CD4-positive, alpha-beta T cell treated with Interferon gamma for 1 hour (primary cell): ENCODE measurements around the gene SSRP1.

Source experiments
- DNase-seq: peaks from one replicate; pipeline ENCODE4 v3.0.0-alpha.2; 2020

SSRP1 gene

DNA sequence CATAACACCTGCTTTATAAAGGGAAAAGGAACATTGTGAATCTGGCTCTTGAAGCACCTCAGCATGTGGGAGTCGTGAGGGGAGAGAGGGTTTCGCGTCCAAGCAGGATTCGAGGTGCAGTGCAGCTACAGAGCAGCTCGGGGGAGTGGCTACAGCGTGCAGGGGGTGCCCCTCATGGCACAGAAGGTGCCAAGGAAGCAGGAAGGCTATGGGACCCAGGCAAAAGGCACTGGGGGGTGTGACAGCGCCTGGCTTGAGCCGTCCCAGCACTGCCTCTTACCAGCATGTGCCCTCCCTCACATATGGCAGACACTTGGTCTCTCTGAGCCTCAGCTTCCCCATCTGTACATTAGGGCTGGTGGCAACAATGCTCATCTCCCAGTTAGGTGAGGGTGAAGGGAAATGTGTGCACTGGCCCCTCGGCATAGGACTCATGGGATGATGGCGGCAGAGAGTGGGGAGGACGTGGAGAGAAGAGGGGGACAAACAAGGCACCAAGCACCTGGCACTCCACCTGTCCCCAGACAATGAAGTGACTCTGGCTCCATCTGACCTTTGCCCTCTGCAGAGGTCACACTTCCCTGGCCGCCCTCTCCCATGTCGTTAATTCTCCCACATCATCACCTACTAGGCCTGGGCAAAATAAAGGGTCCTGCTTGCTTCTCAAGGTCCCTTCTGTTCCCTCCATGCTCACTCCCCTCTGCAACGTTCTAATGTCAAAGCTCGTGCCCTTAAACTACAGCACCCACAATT is 21.3 kb downstream of the SSRP1 start:
- no peak for DNase-seq

DNA sequence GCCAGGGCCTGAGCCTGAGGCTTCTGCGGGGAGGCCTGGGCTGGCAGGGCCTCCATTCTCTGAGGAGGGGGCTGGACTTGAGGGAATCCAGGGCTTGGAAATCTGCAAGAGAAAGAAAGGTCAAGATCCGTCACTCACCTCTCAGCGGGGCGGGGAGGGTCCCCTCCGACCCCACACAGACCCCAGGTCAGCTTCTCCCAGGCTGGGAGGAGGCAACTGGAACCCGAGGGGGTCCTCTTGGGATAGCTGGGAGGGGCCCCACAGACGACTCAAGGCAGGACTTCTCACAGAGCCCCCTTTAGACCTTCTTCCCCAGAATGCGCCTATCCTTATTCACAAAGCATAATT is 21.9 kb downstream of the SSRP1 start:
- no peak for DNase-seq

DNA sequence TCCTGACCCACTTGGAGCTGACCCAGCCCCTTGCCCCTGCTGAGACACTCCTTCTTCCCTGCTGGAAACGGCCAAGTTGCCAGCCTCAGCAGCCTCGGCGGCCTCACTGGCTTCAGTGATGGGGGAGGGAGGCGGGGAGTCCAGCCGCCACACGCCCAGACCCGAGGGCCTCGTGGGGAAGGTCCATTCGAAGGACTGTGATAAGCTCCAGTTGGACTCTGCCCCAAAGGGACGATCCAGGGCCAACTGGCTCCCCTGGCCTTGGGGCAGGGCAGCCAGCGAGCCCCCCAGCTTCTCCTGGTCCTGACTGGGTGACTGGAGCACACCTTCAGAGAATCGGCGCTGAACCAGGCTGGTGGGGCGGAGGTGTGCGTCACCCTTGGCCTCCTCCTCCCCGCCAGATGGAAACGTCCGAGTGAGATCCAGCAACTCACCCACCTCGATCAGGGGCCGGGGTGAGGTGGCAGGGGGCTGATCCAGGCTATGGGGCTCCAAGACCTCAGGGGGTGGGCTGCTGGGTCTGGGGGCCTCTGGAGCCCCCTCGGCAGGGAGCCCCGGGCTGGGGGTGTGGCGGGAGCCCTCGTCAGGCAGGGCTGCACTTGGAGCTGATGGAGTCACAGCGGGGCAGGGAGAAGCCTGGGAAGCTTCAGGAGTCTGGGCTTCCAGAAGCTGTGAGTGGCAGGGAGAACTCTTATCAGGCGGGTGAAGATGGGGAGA is 22.5 kb downstream of the SSRP1 start:
- no peak for DNase-seq

DNA sequence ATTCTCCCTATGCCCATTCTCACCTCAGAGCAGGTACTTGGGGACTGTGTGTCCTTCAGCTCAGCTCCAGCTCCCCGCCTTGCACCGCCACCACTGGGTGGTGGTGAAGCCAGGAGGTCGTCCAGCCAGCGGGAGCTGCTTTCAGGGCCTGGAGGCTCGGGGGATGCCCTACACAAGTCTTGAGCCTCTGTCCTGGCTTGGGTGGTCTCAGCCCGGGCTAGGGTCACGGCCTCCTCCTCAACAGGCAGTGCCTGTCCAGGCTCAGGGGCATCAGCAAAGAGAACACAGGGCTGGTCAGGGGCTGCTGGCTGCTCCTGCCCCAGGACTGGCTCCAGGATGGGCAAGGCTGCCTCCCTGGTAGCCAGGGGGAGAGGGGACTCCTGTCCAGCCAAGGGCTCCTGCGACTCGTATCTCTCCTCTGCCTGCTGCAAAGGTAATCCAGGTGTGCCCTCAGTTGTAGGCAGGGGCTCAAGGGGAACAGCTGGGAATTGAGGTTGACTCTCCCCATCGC is 23.1 kb downstream of the SSRP1 start:
- DNase-seq = no peak

DNA sequence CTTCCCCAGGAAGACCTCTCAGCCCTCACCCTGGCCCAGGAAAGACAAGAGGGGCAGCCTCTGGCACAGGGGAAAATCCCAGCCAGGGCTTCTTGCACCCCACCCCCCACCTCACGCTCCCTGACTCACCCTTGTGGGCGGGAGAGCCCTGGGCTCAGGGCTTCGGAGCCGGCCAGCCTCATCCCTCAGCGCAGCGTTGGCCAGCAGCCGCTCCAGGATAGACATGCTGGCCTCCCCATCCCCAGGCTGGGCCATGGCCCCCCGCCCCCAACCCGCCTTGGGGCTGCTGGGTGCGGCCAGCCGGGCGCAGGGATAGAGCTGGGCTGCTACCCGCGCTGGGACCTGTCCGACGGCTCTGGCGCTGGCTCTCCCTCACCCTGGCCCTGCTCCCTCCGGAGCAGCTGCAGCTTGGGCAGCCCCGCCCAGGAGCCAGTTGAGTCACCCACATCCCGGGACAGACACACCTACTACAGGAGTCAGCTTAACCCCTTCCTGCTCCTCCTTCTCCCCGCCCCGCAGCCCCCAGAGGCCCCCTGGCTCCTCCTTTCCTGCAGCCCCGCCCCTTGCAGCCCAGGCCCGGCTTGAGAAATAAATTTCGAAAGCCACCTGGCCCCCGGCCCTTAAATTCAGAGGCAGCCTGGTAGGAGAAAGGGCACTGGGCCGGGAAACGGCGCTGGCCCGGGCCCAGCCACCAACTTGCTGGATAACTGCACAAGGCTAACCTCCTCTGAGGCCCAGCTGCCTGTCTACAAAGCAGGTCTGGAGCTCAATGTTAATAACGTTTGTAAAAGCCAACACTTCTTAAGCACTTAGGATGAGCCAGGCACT is 24.4 kb downstream of the SSRP1 start:
- DNase-seq = peak; percentile 42

DNA sequence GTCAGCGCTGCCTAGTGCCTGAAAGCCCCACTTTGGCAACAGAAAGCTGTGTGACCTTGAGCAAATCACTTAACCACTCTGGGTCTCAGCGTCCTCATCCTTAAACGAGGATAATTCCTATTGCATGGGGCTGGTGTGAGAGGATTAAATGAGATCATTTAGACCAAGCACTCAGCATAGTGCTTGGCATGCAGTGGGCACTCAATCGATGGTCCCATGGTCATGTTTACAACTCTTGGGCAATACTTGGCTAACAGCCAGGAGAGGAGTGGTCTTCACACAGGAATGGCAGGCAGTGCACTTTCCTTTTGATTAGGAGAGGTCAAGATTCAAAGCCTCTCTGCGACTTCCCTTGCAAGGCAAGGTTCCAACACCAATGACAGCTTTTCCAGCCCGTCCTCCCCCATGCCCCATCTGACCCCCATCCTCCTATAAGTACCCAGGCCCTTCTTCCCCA is 25.0 kb downstream of the SSRP1 start:
- DNase-seq = no peak

DNA sequence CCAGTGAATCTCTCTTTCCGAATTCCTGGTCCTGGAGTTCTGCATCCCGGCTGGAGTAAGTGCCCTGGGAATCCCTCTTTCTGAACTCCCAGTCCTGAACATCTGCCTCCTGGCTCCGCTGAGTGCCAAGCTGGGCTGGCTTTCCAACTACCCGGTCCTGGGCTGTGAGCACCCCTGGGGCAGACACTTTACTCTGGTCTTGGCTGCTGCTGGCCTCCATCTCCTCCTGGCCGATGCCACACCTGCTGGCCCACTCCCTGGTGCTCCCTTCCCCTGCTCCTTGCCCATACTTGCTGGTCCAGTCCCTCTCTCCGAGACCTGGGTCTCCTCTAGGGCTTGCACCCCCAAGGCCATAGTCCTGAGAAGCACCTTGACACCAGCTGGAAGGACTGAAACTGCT is 25.6 kb downstream of the SSRP1 start:
- DNase-seq = no peak

DNA sequence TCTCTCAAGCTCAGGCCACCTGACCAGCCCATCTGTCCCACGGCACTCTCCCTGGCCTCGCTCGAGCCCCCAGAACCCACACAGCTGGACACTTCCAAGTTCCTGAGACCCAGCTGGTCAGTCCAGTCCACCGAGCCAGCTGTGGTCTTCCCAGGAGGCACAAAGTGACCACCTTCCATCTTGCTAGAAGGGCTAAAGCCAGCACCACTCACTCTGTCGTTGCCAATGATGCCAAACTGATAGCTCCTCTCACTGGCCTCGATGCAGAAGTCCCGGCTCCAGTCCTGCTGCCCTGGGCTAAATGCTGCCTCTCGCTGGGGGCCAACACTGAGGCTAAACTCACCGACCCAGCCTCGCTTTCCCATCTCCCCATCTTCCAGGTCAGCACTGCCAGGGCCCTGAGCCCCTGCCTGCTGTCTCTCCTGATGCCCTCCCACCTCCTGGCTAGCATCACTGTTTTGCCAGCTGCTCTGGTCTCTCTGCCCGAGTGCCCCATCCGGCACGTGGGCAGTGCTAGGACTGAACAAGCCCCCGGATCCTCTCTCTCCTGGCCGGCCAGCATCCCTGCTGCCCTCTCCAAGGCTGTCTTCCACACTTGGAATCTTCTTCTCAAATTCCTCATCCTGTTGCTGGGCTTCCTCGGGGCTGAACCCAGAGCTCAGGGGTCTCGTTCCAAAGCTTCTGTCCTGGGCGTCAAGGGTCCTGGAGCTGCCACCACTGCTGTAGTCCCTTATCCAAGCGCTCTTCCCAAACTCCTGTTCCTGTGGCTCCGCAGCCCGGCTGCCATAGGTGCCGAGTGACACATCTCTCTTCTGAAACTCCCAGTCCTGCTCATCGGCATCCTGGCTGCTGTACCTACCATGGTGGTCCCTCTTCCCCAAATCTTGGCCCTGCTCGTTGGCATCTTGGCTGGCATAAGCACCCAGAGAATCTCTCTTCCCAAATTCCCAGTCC is 26.3 kb downstream of the SSRP1 start:
- no peak for DNase-seq

DNA sequence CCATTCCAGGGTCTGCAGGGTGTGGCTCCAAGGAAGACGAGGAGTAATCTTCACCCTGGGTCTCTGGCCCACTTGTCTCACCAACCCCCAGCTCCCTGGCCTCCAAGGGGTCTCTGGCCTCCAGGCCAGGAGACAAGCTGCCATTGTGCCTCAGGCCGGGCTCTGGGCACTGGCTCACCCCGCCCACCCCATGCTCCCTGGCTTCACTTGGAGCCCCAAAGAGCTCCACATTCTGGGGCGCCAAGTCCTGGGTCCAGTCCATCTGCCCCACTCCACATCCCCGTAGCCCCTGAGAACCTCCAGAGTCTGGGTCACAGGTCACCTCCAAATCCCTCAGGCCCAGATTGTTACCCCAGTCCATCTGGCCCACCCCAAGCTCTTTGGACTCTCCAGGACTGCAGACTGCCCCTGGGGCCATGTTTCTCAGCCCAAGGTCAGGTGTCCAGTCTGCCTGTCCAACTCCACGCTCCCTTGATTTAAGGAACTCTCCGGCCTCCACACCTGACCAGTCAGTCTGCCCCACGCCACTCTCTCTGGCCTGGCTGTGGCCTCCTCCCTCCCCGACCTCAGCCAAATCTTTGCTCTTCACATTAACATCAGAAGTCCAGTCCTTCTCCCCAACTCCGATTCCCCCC is 27.1 kb downstream of the SSRP1 start:
- DNase-seq = no peak

DNA sequence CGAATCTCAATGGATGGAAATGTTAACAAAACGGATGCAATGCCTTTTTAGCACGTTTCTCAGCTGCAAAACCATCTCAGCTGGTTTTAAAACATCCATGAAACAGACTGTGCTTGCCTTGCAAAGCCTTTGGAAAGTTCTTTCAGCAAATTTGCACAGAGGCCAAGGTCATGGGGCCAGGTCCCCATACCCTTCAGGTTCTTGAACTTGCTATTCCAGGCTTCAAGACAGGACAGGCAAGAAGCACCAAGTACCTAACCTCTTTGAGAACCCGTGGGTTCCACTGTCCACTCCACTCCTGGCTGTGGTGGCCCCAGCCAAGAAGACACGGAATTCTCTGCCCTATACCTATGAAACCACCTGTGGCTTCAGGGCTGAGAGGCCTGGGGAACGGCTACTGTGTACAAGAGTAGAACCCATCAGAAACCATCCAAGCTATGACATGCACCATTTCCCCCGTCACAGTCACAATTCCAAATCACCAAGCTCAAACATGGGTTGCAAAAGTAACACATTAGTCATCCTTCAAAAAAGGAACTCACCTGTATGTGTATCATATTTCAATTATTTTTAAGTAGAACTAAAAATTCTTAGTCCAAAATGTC is 27.9 kb downstream of the SSRP1 start:
- DNase-seq = no peak

DNA sequence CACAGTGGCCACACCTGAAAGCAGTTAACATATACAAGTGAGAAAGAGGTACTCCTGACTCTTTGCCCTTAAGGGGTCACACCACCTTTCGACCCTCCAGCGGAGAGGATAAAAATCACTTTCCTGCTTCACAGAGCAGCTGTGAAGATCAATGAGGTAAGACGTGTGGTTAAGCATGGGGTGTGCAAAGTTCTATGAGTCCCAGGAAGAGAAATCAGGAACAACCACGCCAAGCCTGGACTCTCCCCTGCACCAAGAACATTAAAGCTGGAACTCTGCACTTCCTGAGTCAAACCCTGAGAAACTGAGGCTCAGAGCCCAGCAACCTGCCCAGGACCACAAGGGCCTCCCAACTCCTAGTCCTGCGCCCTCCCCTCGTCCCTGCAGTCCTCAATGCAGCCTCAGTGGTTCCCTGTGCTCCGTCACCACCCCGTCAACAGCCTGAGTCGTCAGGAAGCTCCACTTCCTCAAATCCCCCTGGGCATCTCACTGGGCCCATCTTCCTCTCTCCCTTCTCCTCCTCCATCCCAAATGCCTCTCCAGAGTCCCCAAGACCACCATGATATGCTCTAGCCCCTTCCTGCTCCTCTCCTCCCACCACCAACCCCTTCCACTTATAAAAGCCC is 28.6 kb downstream of the SSRP1 start:
- DNase-seq = no peak

DNA sequence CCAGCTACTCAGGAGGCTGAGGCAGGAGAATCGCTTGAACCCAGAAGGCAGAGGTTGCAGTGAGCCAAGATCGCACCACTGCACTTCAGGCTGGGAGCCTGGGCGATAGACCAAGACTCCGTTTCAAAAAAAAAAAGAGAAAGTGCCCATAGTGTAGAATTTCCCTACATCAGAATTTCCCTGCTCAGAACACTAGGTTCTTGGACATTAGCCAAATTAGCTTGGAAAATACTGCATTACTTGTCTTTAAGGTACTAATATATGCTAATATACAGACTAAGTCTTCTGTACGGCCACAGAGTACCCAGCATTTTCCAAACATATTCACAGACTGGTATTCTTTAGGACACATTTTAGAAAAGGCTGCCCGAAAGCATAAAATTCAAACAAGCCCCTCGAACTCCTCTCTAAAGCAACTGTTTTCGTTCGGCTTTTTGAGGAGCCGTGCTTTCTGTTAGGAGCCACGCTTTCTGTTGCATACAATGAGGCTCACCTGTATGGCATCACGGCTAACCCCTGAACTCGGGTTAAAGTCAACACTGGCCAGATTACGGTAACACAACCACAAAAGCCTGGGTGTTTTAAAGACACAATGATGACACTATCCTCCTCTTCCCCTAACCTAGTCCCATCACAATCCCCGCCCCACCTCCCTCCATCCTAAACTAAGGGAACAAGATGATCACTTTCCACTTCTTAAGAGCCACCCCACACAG is 29.4 kb downstream of the SSRP1 start:
- no peak for DNase-seq

DNA sequence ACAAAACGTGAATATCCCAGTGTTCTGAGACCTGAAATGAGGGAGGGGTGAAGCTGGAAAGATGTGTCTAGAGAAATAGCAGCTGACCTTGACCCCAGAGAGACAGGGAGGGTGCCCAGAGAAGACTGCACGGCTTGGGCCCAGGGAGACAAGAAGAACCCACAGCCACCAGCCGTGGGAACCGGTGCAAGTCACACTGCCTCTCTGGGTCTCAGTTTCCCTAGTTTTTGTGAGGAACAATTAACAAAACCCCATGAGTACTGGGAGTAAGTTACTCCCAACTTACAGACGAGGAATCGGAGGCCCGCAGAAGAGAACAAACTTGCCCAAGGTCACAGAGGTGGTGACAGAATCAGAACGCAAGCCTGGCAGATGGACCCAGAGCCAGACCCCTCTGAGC is 30.2 kb downstream of the SSRP1 start:
- no peak for DNase-seq

DNA sequence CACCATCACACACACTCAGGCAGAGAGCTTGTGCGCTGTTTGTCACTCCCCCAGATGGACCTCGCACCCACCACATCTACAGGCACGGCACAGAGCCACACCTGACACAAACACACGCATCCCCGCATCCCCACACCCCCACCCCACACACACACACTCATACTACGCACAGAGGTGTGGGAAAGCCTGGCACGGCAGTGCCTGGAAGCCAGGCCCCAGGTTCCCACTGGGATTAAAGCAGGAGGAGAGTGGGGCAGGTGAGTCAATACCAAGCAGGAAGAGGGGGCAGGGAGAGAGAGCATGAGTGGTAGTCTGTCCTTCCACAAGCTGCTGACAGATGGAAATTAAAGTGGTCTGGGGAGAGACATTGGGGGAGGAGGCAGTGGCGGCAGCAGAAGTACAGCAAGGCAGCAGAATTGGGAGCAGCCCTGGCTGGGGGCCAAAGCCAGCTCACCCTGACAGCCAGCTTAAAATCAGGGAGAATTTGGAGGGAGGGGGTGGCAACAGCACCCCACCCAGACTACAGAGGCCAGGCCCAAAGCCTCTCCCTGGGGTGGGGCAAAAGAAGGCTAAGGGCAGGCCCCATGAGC is 31.6 kb downstream of the SSRP1 start:
- DNase-seq = no peak

DNA sequence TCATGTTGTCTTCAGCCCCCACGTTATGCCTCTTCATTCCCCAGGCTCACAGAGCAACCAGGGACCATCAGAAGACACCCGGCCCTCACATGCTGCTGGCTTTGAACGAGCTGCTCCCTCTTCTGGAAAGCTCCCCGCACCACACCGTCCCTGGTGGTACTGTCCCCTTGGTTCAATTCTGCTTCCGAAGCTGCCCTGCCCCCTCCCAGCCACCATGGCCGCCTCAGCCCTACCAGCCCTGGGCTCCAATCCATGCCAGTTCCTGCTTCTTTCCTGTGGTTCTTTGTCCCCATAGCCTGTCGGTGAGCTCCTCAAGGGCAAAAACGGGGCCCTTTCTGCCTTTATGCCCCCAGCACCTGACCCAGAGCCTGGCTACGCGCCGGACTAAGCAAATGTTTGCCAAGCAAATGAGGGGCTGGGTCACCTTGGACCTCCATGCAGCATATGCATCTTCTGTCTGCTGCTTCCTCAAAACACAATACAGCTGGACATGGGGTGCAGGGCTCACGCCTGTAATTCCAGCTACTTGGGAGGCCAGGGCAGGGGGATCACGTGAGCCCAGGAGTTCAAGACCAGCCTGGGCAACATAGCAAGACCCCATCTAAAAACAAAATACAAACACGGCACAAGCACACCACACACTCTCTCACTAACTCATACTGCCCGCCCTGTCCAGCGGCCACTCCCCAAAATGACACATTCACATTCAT is 32.3 kb downstream of the SSRP1 start:
- DNase-seq = no peak

DNA sequence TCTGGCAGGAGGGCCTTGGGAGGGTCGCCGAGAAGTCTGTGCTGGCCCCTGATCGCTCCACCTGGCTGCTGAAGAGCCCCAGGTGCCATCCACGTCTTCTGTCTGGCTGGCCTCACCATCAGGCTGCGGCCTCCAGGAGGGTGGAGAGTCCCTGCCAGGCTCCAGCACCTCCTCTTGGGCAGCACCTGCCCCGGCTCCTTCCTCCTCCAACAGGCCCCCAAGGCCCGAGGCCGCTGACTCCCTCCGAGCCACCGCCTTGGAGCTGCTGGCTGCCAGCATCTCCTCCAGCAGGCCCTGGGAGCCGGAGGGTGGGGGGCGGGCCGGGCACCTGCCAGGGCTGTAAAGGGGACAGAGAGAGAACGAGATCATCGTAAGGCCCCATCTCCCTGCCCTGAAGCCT is 33.2 kb downstream of the SSRP1 start:
- no peak for DNase-seq

DNA sequence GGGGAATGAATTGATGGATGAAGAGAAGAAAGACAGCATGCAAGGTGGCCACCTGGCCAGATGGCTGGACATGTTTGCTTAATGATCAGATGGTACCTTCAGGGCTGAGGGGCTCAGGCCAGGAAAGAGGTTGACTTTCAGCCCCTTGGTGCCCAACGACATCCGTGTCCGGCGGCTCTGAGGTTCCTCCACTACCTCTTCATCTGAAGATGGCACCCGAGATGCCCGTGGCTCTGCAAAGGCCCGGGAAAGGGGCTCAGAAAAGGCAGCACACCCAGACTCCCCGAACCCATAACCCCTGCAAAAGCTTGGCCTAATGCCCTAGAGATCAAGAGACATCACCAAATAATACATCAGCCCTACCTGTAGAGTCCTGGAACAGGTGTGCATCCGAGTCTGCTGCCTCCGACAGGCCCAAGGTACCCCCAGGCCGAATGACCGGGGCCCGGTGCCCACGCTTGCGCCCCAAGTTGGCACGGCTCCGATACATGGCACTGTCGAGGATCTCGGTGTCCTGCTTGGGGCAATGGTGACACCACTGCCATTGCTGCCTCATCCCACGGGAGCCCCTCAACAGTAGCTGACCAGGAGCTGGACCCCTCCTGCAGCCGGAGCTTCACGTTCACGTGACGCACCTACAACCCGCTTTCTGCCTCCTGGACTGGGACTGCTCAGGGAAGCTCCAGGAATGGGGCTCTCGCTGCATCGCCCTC is 33.8 kb downstream of the SSRP1 start:
- DNase-seq = no peak

DNA sequence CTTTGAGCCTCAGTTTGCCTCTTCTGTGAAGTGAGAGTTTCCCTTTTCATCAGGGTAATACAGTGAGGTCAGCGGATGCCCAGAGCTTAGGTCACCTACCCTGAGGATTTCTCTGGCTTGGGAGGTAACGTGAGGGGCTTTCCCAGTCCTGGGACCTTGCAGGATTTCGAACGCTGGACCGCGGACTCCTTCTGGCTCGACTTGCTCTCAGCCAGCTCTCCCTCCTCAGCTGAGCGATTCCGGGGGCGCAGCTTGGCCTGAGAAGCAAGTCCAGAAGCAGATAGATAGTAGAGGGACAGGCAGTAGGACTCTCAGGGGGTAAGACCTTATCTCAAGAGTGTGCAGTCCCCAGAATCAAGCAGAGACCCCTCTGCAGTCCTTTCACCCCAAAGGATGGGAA is 34.9 kb downstream of the SSRP1 start:
- DNase-seq = no peak
